HG03280 (cell line): ENCODE data around the gene ADAMTSL2.
A peak's percentile ranks its signal among the peaks of the same experiment; 100 is the strongest.

Experiments
- ATAC-seq: cut with Tn5 transposase; IDR thresholded peaks from one replicate; pipeline ENCODE4 v1.9.1; 2021; ENCODE audit warnings: mild to moderate bottlenecking, moderate library complexity; ENCODE audit not compliant: unreplicated experiment

Gene ADAMTSL2

DNA sequence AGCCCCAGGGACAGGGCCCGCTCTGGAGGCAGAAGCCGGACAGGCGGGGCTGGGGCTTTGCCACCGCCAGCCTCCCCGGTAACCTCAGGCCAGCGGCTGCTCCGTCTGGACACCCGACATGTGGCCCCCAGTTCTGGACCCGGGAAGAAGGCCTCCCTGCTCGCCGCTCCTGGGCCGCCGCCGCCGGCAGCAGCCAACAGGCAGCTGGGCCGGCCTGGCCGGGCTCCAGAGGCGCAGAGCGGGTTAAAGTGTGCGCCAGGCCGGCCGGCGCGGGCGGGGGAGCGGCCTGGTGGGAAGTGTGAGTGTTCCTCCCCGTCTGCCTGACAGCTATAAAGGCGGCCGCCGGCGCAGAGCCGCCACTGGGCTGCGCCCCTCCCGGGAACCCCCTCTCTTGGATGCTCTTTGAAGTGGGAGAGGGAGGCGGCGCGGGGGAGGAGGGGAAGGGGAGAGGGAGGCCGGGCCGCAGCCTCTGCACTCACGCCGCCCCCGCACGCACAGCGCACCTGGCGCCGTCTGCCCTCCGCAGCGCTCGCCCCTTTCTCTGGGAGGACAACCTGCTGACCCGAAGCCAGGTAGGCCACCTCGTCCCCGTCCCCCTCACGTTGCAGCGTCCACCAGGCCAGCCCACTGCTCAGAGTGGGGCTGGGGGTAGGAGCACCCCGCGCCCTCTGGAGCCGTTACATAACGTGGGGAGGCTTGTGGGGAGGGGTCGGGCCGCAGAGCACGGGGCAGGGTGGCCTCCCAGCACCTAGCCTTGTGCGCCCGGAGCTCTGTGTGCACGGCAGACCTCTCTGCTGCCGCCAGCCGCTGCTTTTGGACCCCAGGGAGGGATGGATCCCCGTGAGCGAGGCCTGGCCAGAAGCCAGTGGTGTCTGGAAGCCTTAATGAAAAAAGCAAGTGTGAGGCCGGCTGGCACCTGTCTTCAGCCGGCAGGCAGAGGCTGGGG is at the start of gene ADAMTSL2:
Gene ADAMTSL2 (plus strand): TSS at position 359 of the 946 bp plus-strand sequence. CDS start 2,009 bp downstream, outside the sequence.
- no peak for ATAC-seq

DNA sequence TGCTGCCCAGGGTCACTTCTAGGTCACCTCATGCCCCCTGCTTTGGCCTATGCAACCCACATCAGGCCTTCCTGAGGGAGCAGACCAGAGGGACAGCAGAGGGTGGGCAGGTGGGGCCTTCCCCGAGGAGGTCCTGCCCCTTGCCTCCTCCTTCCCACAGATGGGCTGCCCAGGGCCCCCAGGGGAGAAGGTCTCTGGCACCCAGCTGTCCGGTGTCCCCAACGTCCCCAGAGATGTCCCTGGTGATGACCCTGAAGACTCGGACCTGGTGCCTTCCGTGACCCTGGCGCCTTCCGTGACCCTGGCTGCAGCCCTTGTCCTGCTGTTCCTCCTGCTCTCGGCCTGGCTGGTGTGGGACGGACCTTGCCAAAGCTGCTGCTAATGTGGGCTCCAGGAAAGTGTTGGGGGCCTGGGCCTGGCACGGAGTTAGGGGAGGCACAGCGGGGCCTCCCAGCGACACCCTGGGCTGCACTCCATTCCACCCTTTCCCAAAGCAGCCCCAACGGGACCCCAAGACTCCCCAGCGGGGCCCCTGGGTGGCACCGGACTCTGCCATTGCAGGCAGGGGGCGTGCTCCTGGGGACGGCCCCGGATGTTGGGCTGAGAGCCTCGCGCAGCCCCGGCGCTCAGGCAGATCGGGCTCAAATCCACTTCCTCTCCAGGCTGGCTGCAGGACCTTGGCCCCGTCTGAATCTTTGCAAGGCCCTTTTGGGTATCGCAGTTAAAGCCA is 48.8 kb upstream of the ADAMTSL2 start:
- peak; percentile 21 for ATAC-seq

DNA sequence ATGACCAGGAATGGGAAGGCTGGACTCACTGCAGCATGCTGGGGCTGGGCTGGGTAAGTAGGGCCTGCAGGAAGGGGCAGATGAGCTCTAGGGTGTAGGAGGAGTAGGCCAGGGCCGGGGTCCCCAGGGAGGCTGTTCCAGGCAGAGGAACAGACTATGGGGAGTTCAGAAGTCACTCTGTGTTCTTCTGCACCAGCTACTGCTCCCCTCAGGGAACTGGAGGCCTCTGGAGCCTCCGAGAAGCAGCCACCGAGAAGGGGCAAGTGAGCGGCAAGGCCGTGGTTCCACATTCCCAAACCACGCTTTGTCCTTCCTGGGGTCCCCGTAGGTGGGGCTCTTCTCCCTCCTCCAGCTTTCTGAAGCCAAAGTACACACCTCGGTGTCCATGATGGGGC is 47.2 kb upstream of the ADAMTSL2 start:
- no peak for ATAC-seq

- no peak for ATAC-seq
Observed at GRCh38 chr9:133488686-133489252, 45.7 kb upstream of the ADAMTSL2 start.

DNA sequence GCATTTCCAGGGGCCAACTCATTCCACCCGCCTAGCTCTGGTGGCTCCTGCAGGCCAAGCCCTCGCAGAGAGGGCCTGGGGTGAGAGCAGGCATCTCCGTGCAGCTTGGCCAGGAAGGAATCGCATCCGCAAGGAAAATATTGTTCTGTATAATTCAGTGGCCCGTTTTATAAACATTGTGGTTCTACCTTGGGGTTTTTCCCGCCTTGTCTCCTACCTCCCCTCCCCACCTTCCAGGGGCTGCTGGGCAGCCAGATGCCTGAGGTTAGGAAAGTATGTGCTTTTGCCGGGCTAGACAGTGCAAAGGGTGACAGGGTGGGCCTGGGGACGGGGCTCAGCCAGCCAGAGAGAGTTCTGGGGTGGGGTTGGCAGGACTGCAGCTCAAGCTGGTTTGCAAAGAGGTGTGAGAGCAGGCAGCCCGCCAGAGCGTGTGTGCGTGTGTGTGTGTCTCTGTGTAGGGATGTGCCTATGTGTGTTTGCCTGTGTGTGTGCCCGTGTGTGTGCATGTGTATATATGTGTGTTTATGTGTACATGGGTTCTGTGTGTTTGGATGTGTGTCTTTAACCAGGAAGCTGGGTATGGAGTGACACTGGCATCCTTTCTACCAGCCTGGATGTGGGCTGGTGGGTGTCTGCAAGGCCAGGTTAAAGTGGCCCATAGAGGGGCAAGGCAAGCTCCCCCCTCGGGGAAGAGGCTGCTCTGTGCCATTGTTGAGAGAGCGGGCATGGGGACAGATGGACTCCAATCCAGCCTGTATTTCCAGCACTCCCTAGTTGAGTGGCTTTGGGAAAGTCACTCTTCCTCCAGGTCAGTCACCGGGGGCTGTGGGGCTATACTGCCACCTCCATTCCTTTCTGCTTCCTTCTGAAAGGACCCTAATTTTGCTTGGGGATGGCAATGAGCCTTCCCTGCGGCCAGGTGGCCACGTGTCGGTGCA is 45.0 kb upstream of the ADAMTSL2 start:
- ATAC-seq, result no peak

DNA sequence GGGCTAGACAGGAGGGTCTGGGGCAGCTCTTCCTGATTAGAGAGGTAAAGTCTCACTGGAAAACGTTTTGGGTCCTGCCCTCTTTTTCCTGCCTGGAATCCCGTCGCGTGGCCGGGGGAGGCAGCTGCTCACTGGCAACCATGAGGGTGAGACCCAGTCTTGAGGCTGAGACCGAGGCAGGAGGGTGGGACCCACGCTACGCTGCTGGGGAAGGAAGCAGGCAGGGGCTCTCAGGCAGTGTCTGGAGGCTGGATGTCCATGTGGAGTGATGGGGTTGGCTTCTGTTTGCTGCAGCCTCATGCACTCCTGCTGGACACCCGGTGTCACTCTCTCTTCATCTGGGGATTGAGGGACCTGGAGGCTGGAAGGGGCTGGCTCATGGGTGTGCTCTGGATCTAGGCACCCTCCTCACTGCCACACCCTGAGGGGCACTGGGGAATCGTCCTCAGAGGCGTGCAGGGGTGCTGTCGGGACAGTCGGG is 44.3 kb upstream of the ADAMTSL2 start:
- ATAC-seq, result no peak

- ATAC-seq, result no peak
Observed at GRCh38 chr9:133490865-133491655, 43.4 kb upstream of the ADAMTSL2 start.

- no peak for ATAC-seq
Observed at GRCh38 chr9:133491656-133491925, 42.9 kb upstream of the ADAMTSL2 start.

- ATAC-seq, result no peak
Observed at GRCh38 chr9:133492061-133493021, 42.2 kb upstream of the ADAMTSL2 start.

- ATAC-seq, result no peak
Observed at GRCh38 chr9:133493428-133493827, 41.1 kb upstream of the ADAMTSL2 start.

GRCh38 chr9:133493845-133494540 is 40.5 kb upstream of the ADAMTSL2 start:
- no peak for ATAC-seq

- no peak for ATAC-seq
Observed at GRCh38 chr9:133494636-133495326, 39.7 kb upstream of the ADAMTSL2 start.

- ATAC-seq, result no peak
Observed at GRCh38 chr9:133495327-133496293, 38.9 kb upstream of the ADAMTSL2 start.

- no peak for ATAC-seq
Observed at GRCh38 chr9:133496861-133497842, 37.4 kb upstream of the ADAMTSL2 start.
